Inflammatory macrophage treated with lipopolysaccharide for 1 hour (primary cell): ENCODE results near the gene PRPF18.

ENCODE experiments used
- DNase-seq, 2 donors: peaks; one replicate each; pipeline ENCODE4 v3.0.0-alpha.2; 2020 to 2022

PRPF18 gene

DNA sequence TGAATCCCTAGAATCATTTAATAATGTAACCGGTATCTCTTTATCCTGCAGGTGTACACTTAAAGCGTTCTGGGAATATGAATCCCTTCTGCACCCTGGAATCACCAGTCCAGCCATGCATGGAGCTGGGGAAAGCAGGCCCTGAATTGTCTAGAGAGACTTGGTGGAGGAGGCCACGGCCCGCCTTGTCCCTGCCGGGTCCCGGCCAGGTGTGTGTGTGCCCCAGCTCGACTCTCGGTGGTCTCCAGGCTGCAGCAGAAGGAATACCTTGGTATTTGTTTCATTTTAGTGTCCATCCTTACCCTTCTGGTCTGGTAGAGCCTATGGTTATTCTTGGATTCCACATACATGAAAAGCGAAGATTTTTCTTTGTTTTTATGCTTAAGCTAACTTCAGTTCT, 58.1 kb downstream of the PRPF18 start:
- DNase-seq, result no peak

DNA sequence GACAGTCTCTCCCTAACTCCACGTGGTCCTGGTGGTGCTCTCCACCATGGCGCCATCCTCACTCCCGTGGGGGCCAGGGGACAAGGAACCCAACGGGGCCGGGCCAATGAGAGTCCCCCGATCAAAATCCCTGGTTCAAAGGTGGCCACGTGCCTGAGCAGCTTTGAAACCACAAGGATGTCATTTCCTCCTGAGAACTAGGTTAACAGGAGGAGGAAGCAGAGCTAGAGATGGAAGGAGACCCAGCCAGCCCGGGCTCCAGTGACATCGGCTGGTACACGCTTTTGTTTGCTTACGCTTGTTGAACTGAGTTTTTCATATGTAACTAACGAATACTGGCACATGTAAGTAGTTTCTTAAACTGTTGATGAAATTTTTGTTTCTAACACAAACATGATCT, 61.7 kb downstream of the PRPF18 start:
- DNase-seq, result no peak

DNA sequence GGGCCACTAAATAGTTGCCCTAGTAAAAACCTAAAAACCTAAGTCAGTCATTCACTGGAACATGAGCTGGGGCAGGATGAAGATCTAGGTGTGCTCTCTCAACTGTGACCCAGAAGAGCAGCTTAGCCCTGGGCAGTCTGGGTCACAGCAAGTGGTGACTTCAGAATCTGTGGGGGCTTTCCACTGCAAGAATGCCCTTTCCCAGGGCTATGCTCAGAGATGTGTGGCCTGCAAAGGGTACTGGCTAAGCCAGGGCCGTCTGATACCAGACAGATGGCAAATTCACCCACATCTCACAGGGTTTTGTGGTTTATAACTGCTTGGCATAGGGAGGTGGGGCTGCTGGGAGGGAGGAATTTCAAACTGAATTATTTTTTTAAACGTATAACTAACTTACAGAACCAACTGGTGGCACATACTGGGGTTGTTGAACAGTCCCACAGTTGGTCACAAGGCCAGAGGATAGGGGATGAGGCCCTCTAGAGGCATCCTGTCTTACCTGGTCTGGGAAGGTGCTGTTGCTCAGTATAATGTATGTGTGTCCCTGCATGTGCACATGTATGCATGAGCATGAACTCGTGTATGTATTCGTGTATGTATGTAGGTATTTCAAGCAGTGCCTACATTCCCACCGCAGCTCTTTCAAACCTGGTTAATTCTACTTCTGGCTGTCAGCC, 63.2 kb downstream of the PRPF18 start:
- no peak for DNase-seq

DNA sequence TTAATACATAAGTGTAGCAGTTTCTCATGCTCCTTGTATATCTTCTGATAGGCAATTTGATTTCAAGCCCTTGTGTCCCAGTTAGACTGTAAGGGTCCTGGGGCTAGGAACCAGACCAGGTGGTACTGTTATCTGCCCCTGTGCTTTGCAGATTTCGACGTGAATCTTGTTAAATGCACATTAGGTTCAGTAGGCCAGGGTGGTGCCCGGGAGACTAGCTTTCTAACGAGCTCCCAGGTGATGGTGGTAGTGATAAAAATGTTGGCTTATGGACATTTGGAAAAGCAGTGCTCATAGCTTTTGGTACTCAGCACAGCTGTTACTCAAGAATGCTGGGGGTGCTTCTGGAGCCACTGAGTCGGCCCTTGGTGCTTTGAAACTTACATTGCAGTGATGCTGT, 64.2 kb downstream of the PRPF18 start:
- DNase-seq, result no peak

DNA sequence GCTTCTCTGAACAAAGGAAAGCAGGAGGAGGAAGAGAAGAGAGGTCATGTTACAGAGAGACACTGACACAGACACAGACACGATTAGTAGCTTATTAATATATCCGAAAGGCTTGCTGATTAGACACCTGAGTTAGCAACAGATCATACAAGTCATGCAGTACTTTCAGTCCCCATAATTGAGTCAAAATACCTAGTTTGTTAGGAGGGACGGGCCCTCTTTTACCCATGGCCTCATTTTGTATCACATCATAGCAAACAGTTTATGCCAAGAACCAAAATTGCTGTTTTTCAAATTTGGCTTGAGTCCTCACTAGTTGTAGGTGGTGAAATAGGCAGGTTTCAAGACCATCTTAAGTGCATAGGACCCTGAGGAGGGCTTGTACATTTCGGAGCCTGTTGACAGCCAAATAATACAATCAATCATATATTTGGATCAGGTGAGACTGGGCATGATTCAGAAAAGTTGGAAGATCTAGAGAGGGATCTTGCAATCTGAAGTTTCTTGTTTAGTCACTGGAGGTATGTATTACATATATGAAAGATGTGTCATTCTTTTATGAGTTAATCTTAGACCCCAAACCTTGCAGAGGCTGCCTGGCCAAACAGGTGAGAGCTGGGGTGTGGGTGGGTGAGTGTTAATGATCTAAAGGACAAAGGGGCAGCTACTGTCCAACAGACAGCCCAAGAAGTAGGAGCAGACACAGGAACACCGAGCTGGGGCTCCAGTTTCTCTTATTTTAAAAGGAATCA, 65.4 kb downstream of the PRPF18 start:
- no peak for DNase-seq

DNA sequence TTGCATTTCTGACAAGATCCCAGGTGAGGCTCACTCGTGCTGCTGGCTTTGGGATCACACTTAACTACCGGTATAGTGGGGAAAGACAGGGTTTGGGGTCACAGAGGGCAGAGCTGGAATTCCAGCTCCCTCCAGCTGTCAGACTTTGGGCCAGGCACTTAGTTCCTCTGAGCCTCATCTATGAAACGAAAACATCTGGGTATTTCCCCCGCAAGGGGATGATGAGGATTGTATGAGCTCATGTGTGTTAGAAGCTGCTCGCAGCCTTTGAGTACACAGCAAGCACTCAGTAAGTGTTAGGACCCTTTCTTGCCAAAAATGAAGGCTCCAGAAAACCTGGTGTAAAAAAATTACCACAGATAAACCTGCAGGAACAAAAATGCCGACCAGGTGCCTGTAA, 66.1 kb downstream of the PRPF18 start:
- no peak for DNase-seq

DNA sequence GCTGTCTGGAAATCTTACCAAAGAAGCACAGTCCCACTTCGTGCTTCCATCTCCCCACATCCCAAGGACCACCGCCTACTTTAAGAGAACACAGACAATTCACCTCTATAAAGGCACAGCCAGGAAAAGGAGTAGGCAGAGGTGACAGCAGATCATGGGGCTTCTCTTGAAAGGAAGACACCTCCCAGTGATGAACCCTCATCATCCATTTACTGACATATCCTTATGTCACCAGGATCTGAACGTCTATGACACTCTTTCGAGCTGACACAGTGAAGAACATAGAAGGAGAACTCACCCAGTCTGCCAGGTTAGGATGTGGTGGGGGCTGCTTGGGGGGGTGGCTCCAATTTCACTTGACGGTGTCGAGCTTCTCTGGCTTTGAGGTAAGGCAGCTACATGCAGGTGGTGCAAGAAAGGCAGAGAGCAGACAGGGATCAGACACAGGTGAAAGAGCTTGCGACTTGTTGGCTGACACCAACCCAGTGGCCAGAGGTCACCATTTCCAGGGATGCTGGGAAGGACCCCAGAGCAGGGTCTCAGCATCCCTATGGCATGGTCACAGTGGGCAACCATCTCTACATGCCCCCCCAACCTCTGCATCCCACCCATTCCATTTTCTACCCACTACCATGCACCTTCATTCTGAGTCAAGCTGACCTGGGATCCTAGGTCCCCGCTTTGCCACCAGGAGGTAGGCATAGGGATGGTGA, 67.5 kb downstream of the PRPF18 start:
- DNase-seq, result no peak

DNA sequence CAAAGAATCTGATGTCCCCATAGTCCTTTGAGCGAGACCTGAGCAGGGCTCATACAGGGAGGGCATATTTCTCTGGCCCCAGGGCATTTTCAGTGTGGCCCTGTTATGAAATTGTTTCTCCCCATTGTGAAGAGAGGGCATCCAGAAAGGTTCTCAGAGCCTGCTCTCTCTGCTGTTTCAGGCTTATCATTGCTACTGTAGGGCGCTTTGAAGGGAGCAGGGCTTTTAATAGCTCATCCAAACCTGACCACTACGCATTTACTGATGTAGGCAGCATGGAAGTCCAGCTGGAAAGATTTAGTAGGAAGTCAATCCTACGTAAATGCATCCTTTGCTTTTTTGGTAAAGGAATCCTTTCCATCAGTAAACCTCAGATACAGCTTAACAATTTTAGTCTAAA, 68.1 kb downstream of the PRPF18 start:
- no peak for DNase-seq

DNA sequence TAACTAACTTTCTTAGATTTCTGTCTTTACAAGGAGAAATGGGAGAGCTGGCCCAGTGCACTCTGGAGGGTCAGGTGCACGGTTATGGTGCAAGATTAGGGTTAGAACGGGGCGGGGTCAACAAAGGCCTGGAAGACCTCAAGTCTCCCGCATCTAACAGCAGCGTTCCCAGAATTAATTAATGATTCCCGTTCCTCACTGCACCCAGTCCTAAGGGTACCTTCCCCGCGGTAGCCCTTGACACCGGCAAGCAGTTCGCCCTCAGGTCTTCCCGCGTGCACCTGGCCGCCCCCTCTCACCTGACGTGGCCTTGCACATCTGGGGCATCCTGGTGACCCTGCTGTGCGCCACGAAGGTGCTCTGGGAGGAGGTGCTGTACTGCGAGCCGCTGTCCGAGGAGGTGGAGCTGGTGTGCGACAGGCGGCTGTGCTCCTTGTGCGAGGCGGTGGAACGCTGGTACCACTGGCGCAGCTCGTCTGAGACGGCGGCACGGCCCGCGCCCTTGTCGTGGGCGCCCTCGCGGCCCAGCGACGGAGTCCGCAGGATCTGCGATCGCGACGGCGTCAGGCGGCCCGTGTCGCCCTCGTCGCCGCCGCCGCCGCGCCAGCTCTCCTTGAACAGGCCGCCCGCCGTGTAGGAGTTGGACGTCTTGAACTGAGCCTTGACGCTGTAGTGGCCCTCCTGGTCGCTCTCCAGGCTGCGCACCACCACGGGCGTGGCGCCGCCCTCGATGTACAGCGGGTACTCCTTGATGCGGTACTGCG, 69.8 kb downstream of the PRPF18 start:
- no peak for DNase-seq

DNA sequence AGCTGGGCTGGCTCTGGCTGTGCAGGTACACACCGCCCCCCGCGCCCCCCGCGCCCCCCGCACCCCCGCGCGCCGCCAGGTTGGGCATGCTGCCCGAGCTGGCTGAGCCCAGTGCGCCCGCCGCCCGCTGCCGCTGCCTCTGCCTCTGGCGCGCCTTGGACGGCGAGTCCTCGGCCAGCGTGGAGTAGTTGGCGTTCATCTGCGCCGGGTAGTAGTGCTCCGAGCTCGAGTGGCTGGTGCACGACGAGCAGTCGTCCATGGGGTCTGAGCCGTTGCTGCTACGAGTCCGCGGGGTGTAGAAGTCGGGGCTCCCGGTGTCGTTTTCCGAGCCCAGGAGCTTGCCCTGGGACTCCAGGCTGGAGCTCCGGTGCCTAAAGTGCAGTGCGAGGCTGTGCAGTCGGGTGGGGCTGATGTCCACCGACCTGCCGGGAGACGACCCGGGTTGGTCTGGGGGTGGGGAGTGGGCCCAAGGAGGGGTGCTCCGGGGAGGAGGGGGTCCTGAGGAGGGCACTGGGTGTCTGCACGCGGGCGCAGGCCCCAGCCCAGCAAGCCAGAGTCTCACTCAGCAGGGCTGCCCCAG, 70.4 kb downstream of the PRPF18 start:
- DNase-seq, result no peak

DNA sequence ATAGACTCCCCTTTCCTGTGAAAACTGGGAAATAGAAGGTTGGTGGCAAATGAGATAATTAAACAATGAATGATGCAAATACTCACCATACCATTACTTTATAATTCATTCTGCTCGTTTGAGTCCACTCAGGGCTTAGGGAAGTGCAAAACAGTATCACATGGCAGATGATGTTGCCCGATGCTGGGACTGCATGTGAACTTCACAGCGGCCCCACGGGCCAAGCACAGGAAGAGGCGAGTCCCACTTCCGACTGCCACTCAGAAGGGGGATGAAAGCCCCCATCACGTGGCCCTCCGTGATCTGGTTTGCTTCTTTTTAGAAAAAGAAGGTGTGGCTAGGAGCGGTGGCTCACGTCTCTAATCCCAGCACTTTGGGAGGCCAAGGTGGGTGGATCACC, 71.5 kb downstream of the PRPF18 start:
- DNase-seq, result peak in 1 of 2 donors; percentile 5

DNA sequence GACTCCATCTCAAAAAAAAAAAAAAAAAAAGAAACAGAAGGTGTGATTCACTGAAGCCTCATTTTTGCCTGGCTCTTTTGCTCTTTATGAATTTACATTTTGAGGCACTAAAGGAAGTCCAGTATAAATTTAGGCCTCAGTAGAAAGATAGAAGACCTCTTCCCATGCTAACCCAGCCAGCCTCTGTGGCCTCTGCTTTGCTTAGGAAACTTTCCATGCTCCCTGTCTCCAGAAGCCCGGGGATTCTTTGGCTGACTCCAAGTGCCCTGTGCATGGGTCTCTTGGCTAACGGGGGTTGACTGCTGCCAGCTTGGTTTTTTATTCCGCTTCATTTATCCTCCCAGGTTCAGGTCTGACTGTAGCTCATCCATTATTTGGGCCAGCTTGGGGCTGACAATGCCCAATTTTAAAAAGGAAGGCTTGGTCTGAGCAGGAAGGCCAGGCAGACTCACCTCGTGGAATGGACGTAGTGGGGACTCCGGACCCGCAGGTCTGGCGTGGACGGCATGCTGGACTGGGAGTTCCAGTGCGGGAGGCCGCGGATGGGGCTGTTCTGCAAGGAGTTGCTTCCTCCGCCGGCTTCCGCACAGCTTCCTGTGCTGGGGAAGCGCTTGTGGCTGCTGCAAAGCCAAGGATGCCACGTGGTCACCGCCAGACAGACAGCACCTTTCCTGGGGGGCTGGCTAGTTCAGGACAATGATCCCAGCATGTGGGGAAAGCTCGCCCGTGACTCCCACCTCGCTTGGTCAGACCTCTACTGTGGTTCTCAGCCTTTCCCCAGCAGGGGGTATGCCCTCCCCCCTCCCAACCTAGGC, 72.3 kb downstream of the PRPF18 start:
- DNase-seq, result no peak

DNA sequence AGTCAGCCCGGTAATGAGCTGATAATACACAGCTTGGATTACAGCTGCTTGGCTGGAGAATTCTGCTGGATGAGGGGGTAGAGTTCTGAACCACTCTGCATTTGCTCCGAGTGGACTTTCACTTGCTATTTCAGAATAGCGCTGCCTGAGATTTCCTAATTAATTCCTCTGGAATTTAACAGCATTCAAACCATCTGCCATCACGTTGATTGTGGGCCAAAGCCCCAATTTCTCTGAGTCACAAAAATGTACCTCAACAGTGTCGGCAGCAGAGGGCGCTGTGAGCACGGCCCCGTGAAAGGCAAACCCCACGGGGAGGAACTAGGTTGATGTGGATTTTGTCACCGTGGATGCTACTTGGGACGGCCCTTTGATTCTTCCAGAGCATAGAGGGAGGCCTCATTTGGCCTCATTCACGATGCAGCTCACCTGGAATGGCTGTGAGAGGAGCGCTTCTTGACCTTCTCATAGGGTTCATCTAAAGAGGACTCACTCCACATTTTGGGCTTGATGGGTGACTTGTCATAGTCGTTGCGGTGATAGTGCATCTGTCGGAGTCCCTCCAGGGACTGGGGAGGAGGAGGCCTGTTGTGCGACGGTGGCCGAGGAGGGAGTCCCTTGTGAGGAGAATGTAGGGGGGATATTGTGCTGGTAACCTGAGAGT, 73.3 kb downstream of the PRPF18 start:
- DNase-seq, result peak; percentile 34 to 83

DNA sequence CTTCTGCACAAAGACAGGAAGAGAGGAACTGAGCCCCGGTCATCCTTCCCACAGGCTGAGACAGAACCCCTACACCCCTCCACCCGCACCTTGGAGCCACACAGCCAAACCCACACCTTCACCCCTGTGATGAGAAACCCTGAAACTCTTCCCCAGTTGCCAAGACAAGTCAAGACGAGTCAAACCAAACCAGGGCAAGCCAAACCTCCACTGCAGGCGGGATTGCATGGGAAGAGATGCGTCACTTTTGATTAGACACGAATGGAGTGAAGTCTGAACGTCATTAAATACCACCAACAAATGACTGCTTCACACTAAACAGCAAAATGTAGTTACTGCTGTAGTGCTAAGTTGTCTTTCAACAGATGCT, 73.8 kb downstream of the PRPF18 start:
- DNase-seq, result no peak

DNA sequence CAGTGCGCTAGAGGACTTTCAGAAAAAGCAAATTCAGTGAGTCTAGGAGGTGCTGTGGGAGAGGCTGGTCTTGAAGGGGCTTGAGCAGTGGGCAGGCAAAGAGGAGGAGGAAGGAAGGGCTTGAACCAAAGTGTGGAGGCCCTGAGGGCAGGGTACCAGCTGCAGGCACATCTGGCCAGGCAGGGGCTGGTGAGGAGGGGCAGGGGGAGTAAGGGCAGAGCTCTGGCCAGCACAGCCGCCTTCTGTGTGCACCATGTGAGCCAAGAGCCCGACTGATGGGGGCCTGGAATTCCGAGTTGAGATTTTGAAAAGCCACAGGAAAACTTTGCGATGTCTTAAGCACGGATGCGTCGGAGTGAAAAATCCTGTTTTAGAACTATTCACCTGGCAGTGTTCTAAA, 74.5 kb downstream of the PRPF18 start:
- DNase-seq, result no peak

DNA sequence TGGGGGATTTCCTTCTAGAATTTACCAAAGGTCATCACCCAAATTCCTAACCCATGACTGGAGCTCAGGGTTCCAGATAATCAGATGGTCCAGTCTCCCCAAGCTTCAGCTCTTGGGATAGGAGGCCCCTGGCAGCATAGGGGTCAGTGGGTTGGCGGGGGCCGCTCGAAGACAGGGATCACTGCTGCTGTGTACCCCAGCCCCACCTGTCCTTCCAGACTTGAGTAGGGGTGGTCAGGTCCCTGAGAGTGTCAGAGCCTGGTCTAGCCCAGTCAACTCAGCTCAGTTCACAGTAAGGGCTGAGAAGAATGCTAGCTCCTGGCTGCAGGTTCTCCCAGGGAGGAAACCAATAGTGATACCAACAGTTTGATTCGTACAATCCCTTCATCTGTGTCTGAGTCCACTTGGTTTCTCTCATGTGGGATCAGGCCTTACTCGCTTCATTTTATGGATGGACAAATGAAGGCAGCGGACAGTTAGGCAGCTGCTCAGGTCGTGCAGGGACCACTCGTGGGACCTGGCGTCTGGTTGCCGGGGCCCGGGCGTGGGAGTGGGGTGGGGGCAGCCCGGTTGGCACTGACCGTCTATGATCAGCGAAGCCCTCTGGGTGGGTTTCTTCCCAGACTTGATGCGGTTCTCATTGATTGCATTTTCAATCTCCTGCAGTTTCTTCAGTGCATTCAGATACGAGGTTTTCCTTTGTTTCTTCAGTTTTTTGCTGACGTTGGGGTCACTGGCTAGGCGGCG, 78.9 kb downstream of the PRPF18 start:
- DNase-seq, result no peak

DNA sequence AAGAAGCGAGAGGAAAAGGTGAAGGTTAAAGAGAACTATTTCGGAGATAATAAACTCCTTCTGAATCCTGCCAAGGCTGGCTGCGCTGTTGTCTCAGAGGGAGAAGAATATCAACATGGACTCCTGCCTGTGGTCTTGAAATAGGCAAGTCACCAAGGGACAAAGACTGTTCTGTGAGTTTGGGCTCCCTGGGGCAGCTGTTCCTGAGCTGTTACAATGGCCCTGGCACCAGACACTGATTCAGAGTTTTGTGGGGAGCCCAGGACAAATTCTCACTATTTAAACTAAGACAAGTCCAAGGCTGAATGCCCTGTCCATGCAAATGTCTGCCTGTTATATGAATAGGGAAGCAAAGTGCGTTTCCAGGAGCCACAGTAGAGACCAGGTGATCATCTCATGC, 81.4 kb downstream of the PRPF18 start:
- DNase-seq, result no peak

DNA sequence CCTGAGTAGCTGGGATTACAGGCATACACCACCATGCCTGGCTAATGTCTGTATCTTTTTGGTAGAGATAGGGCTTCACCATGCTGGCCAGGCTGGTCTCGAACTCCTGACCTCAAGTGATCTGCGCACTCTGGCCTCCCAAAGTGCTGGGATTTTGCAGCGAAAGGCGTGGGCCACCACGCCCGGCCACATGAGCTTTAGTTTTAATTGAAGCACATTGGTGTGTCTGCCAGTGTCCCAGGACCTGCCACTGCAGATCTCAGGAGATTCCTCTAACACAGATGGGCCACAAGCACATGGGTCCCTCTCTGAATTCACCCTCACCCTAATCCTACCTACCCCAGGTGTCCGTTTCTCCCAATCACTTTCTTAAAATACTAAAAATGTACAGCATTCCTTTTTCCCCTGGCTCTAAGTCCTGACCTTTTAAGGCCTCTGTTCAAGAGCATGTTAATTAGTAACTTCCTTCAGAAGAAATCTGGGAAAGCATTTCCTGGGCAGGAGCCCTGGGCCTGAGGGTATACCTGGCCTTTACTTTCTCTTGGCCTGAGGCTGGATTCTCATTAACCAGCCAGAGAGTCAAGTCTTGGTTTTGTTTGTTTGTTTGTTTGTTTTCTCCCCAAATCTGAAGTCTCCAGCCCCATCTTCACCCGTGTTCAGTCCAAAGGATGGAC, 82.6 kb downstream of the PRPF18 start:
- no peak for DNase-seq

DNA sequence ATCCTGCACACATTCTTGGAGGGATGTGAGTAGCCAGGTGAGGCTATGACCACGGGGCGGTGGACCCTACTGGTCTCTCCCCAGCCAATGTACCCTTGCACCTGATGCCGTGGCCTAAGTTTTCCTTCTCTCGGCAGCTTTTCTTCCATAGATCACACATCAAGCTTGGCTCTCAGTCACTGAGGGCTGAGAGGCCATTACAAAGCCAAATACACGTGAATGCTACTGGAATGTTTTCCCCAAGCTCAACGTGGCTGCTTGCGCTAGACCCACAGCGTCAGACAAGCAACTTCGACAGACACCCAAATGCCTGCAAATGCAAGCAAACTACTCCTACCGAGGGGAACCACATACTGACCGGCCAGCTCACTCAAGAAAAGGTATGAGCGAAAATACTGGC, 83.1 kb downstream of the PRPF18 start:
- no peak for DNase-seq

DNA sequence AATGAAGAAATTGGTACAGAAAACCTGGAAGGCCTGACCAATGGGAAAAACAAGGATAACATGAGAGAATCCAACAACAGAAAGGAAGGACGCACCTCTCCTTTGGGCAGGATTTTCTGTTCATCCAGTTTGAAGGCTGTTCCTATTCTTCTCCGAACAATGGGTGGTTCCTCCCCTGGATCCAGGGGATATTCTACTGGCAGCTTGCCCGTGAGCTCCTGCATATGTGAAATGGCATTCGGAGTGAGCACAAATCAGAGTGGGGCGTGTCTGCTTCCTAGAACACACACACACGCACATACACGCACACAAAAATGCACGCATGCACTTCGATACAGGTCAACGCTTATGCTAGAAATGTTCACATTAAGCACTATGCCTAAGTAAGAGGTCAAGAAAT, 83.5 kb downstream of the PRPF18 start:
- no peak for DNase-seq
